Smooth muscle cell (in vitro differentiated cells): ENCODE results near the gene FAM3C. TPM values are rescaled to one million over a fixed set of nuclear protein-coding genes. Genes with fewer than 3 reads are reported as not detected.
"Not testable (repeated sequence)": the region's sequence is repeated elsewhere in the genome, so short reads cannot be mapped to it uniquely, and the experiment has no call there.

Experiments used
- DNase-seq: peaks from one replicate; lab custom pipeline; 2025; ENCODE audit not compliant: unreplicated experiment; lab: John Stamatoyannopoulos, UW
- H2AFZ ChIP-seq: fragments of 200-600 bp; sonication (generic); 2 replicates; pipeline ENCODE4 v1.6.0; 2016; ENCODE audit warnings: antibody characterized with exemption, low read depth, mild to moderate bottlenecking
- H3F3A ChIP-seq: fragments of 200-600 bp; sonication (generic); 2 replicates; pipeline ENCODE4 v1.6.0; 2017; ENCODE audit warnings: antibody characterized with exemption, low read depth
- H3K27ac ChIP-seq: fragments of 200-600 bp; sonication (generic); 2 replicates; pipeline ENCODE4 v1.5.1; 2016; ENCODE audit warnings: low read depth, mild to moderate bottlenecking
- H3K27me3 ChIP-seq: fragments of 200-600 bp; sonication (generic); 2 replicates; pipeline ENCODE4 v1.6.1; 2016; ENCODE audit warnings: low read depth, mild to moderate bottlenecking
- H3K36me3 ChIP-seq: fragments of 200-600 bp; sonication (generic); 2 replicates; pipeline ENCODE4 v1.5.1; 2016; ENCODE audit warnings: low read depth
- H3K4me1 ChIP-seq: fragments of 200-600 bp; sonication (generic); 2 replicates; pipeline ENCODE4 v1.5.1; 2016; ENCODE audit warnings: low read depth
- H3K4me2 ChIP-seq: fragments of 200-600 bp; sonication (generic); 2 replicates; pipeline ENCODE4 v1.6.0; 2016; ENCODE audit warnings: mild to moderate bottlenecking
- H3K4me3 ChIP-seq: fragments of 200-600 bp; sonication (generic); 2 replicates; pipeline ENCODE4 v1.5.1; 2016; ENCODE audit warnings: mild to moderate bottlenecking
- H3K79me2 ChIP-seq: fragments of 200-600 bp; sonication (generic); 2 replicates; pipeline ENCODE4 v1.6.0; 2016; ENCODE audit warnings: low read depth, mild to moderate bottlenecking
- H3K9ac ChIP-seq: fragments of 200-600 bp; sonication (generic); 2 replicates; pipeline ENCODE4 v1.6.0; 2016; ENCODE audit warnings: low read depth
- H3K9me3 ChIP-seq: fragments of 200-600 bp; sonication (generic); replicated peaks from 2 replicates; pipeline ENCODE4 v1.5.1; 2016; ENCODE audit warnings: low read depth
- H4K20me1 ChIP-seq: fragments of 200-600 bp; sonication (generic); 2 replicates; pipeline ENCODE4 v1.6.0; 2016; ENCODE audit warnings: low read depth
- CTCF ChIP-seq: fragments of 200-600 bp; sonication (generic); IDR thresholded peaks from 2 replicates; pipeline ENCODE4 v1.5.1; 2017; ENCODE audit warnings: borderline replicate concordance, mild to moderate bottlenecking, antibody characterized with exemption; ENCODE audit not compliant: insufficient read depth, poor library complexity, severe bottlenecking
- WGBS: methylation state at CpG from one replicate; pipeline ENCODE4 v1.1.7; 2016; ENCODE audit warnings: low lambda C conversion rate; 5-methylcytosine and 5-hydroxymethylcytosine counted together
- polyA plus RNA-seq: library from polyadenylated mRNA; unstranded; fragments of >200 nt; fragmentation: Nextera tagmentation; extraction: Ambion mirVana; gene quantifications from 2 replicates; pipeline ENCODE4 v1.2.1, GENCODE V29; 2016
- total RNA-seq: library from RNA; depleted of rRNA; stranded (reverse); fragments of >200 nt; gene quantifications from 2 replicates; pipeline ENCODE4 v1.2.3, GENCODE V29; 2014

Gene FAM3C
- total and polyA plus RNA-seq, 2 experiments from 2014 or later: 83.9 to 101 TPM

- no peaks in the 10 kb centered on the region for H3K27me3 ChIP-seq
- peaks cover 8% of the 10 kb centered on the region for H3F3A ChIP-seq
- TF ChIP-seq CTCF: no peak
- H4K20me1 ChIP-seq: peaks cover 94% of the 10 kb centered on the region
- H2AFZ ChIP-seq: no peak overlapping the region
- H3K36me3 ChIP-seq: no peaks in the 10 kb centered on the region
- no peak overlapping the region for H3K9ac ChIP-seq
- H3K4me2 ChIP-seq: no peak overlapping the region
- H3K79me2 ChIP-seq: no peaks in the 10 kb centered on the region
- no peaks in the 10 kb centered on the region for H3K4me1 ChIP-seq
- H3K4me3 ChIP-seq: no peak overlapping the region
- peak overlapping the region; percentile 86 for H3K27ac ChIP-seq
- H3K9me3 ChIP-seq: no peaks in the 10 kb centered on the region
- DNase-seq: no peak
These were observed 33.7 kb upstream of the FAM3C start for GRCh38 chr7:121429798-121430197.

GRCh38 chr7:121428855-121429489, 32.9 kb upstream of the FAM3C start:
- H3F3A ChIP-seq: peaks cover 8% of the 10 kb centered on the region
- H2AFZ ChIP-seq: no peak overlapping the region
- H3K36me3 ChIP-seq: no peaks in the 10 kb centered on the region
- no peak for DNase-seq
- no peaks in the 10 kb centered on the region for H3K79me2 ChIP-seq
- H3K4me1 ChIP-seq: no peaks in the 10 kb centered on the region
- 46% methylated on average over 4 of the region's 4 CpGs for WGBS
- H3K9me3 ChIP-seq: no peaks in the 10 kb centered on the region
- H4K20me1 ChIP-seq: peaks cover 94% of the 10 kb centered on the region
- peak overlapping the region; percentile 47 for H3K9ac ChIP-seq
- no peak overlapping the region for H3K4me3 ChIP-seq
- no peak overlapping the region for H3K4me2 ChIP-seq
- TF ChIP-seq CTCF: no peak
- H3K27me3 ChIP-seq: no peaks in the 10 kb centered on the region
- H3K27ac ChIP-seq: peak overlapping the region; percentile 86

- H3K4me3 ChIP-seq, H2AFZ ChIP-seq, H3F3A ChIP-seq, H3K36me3 ChIP-seq, H3K9me3 ChIP-seq, H3K4me2 ChIP-seq, H3K4me1 ChIP-seq, H3K9ac ChIP-seq, H3K79me2 ChIP-seq, DNase-seq, H3K27me3 ChIP-seq: not testable (repeated sequence)
- peaks cover 87% of the 10 kb centered on the region for H4K20me1 ChIP-seq
- peak overlapping the region; percentile 23 for H3K27ac ChIP-seq
- 95% methylated on average over 17 of the region's 17 CpGs for WGBS
These were observed 25.6 kb upstream of the FAM3C start for GRCh38 chr7:121421743-121422142.

- Histone ChIP-seq H2AFZ (no peak overlapping the region), H3K9ac (no peak overlapping the region), H3K36me3 (no peaks in the 10 kb centered on the region), H3K79me2 (no peaks in the 10 kb centered on the region), H3K4me3 (no peak overlapping the region), H3K27me3 (no peaks in the 10 kb centered on the region), H3K4me2 (no peak overlapping the region), H4K20me1 (peaks cover 87% of the 10 kb centered on the region), H3K9me3 (no peaks in the 10 kb centered on the region), H3K4me1 (no peaks in the 10 kb centered on the region), H3K27ac (peak overlapping the region; percentile 23), H3F3A (no peaks in the 10 kb centered on the region)
- no peak for TF ChIP-seq CTCF
- WGBS: 68% methylated on average over 3 of the region's 3 CpGs
- DNase-seq: no peak
These were observed 24.9 kb upstream of the FAM3C start for GRCh38 chr7:121420976-121421375.
